NAMALWA (cell line): ENCODE data around the gene MYO7A.
"Not testable (repeated sequence)": the region's sequence is repeated elsewhere in the genome, so short reads cannot be mapped to it uniquely, and the experiment has no call there.

Experiments used
- DNase-seq: peaks from one replicate; pipeline ENCODE4 v3.0.0-alpha.2; 2015; ENCODE audit warnings: low spot score

The MYO7A gene

DNA sequence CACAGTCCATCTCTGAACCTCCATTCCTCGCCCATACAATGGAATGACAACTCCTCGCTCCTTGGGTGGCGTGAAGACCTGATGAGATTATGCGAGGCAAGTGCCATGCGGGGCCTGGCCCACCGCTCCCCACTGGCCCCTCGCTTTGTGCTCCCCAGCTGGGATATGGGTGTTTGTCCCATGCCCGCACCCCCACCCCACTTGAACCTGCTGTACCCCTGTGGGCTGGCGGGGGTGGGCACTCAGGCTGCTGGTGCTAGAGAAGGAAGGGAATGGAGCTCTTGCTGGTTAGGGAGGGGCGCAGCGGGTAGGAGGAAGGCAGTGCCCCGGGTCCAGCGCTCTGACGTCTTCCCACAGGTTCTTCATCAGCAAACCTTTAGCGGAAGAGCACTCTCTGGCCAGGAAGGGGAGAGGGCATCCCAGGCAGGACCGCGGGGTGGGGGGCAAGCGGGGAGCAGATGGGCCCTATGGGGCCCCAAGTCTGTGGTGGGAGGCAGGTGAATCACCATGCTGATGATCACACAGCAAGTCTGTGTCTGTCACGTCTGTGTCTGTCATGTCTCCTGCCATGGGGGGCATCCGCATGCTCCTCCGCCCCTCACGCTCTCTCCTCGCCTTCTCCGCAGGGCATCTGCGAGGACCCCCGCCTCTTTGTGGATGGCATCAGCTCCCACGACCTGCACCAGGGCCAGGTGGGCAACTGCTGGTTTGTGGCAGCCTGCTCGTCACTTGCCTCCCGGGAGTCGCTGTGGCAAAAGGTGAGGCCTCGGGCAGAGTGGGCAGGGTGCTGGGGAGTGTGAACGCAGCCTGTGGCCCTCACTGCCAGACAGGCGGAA lies 34.8 kb upstream of the MYO7A start:
- no peak for DNase-seq

DNA sequence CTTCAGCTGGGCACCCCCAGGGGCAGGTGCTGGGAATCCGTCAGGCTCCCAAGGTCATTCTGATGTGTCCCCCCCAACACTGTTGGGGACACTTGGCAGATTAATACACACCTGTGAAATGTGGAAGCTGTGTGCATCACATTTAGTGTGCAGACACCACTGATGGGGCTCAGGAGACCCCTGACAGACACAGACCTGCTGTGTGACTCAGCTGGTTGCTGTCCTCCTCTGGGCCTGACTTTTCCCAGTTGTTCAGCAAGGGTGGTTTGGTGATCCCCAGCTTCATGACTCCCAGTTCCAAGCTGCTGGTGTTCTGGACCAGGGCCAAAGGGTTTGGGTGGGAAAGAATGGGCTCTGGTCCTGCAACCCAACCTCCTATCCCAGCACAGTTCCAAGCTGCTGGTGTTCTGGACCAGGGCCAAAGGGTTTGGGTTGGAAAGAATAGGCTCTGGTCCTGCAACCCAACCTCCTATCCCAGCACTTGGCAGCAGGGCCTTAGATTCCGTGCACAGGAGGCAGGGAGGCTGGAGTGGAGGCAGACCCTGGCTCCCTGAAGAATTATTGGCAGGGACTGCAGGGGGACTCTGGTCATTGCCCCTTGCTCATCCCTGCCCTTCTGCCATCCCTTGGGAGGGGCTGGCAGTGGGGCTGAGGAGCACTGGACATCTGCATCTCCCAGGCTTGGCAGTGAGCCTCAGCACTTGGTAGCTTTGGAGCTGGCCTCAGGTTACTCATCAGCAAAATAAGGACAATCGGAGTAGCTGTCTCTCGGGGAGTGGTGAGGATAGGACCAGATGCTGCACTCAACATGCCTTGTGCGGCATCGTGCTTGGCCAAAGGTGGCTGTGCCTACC lies 33.8 kb upstream of the MYO7A start:
- DNase-seq, result no peak

DNA sequence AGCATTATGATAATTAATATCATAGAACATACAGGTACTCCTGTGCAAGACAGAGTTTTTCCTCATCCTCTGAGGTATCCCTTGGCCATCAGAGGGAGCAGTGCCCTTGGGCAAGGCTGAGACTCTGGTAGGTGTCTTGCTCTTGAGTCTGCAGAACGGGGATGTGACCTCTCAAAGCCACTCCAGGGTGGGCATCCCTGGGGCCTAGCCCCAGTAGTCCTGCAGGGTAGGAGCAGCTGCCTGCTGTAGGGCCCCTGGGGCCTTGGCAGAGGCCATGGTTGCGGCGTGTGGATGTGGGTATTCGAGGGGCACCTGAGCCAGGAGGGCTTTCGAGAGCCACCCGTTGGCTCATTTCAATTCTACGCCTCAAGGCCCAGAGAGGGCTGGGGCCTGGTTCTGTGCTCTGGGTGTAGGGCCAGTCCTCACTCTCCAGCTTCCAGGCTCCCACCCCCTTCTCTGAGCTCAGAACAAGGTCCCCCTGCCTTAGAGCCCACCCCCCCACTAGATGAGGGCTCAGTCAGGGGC lies 33.1 kb upstream of the MYO7A start:
- DNase-seq, result no peak

DNA sequence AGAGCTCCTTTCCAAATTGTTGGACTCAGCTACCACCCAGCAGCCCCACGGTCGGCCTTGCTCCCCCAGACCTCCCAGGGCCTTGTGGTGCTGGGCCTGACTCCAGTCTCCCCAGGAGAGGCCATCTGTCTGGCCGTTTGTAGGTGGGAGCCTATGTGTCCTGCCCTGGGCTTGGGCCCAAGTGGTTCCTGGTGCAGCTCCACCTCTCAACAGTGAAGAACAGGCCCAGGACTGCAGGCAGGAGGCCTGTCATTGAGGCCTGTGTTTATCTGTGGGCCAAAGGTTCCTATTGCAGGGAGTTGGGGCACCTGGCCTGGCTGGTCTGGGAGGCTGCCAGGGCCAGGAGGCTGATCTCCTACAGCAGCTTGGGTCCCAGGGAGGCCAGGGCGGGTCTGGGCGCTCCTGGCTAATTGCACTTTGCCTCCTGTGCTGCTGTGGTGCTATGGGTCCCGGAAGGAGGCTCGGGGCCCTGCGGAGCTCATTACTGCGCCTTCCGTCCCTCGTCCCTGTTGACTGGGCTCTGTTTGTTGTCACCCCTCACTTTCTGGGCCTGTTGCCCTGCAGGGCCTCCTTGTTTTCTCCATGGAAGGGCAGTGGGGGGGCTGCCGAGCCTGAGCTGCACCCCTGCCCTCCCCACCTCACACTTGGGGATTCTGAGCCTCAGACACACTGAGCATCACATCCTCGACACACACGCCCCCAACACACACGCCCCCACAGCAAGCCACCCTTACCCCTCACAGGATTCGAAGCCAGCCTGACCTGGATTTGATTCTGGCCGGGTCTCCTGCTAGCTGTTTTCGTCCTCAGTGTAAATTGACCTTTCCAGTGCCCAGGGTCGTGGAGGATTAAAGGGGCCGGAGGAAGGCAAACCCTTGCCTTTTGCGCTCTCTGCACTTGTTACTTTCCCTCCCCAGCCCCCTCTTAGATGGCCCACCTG lies 32.2 kb upstream of the MYO7A start:
- DNase-seq, result no peak

DNA sequence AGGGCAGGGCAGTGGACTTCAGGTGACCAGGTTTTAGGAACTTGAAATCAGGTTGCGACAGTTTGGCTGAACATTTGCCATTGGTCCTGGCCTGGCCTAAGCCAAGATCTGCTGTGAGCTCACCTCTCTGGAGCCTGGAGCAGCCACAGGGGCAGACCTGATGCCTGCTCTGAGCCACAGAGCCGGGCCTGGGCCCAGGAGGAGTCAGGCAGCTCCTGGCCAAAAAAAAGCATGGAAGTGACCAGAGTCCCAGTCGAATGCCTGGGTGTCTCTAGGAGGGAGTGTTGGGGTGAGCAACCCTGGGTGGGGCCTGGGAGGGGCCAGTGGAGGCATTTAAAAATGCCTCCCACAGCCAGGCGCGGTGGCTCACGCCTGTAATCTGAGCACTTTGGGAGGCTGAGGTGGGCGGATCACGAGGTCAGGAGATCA lies 31.4 kb upstream of the MYO7A start:
- DNase-seq, result no peak

DNA sequence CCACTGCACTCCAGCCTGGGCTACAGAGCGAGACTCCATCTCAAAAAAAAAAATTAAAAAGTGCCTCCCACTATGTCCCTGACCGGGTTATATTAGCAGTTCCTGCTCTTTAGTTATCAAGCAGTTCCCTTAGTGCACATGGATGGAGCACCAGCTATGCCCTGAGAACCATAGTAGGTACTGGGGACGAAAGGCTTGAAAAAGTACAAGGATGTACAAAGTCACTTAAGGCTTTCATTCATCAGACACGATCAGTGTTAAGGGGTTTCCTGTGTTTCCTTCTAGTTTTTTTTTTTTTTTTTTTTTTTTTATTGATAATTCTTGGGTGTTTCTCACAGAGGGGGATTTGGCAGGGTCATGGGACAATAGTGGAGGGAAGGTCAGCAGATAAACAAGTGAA lies 30.9 kb upstream of the MYO7A start:
- DNase-seq, result not testable (repeated sequence)

DNA sequence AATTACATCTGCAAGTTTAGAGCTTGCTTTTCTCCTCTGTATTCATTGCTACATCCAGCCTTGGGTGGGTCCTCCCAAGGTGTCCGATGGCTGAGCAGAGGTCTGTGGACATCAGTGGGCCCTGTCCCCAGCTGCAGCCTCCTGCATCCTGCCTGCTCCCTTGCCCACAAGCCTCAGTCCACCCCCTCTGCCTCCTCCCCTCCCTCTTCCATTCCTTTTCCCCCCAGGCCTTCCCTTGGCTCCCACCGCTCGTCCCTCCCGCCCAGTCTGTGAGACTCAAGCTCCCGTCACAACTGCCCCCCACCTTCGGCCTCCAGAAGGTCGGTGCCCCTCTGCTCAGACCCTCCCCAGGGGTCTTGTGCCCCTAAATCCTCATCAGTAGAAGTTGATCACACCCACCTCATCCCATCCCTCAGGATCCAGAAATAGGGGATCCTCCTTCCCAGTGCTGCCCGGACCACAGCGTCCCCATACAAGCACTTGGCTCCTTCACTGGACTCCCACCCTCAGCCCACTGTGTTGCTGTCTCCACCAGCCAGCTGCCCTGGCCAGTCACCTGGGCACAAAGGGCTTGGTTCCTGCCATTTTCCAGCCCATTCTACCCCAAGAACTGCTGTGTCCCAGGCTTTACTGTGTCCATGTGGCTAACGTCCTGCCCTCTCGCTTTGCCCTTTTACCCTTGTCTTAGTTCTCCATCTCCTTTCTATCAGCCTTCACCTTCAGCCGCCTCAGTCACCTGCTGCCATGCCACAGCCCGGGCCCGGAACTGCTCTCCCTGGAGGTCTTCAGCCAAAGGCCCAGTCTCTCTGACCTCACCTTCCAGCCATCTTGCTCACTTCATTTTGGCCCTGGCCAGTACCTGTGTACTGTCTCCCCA lies 27.6 kb upstream of the MYO7A start:
- DNase-seq, result no peak

DNA sequence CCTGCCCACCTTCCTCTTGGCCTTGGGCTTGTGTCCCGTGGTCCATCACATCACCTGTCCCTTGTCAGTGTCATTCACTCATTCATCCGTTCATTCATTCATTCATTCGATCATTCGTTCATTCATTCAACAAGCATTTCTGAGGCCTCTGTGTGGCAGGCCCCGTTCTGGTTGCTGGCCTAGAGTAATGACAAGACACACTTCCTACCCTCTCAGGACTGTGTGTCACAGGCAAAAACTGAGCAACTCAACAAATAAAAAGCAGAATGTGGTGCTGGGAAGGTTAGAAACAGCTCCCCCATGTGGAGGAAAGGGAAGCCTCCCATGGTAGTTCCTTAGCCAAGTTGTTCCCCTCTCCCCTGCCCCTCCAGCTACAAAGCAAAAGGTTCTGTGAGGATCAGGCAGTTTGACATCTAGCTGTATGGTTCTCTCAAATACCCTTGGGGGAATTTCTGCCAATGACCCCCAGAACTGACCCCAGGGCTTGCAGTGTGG lies 27.0 kb upstream of the MYO7A start:
- peak; percentile 67 for DNase-seq

DNA sequence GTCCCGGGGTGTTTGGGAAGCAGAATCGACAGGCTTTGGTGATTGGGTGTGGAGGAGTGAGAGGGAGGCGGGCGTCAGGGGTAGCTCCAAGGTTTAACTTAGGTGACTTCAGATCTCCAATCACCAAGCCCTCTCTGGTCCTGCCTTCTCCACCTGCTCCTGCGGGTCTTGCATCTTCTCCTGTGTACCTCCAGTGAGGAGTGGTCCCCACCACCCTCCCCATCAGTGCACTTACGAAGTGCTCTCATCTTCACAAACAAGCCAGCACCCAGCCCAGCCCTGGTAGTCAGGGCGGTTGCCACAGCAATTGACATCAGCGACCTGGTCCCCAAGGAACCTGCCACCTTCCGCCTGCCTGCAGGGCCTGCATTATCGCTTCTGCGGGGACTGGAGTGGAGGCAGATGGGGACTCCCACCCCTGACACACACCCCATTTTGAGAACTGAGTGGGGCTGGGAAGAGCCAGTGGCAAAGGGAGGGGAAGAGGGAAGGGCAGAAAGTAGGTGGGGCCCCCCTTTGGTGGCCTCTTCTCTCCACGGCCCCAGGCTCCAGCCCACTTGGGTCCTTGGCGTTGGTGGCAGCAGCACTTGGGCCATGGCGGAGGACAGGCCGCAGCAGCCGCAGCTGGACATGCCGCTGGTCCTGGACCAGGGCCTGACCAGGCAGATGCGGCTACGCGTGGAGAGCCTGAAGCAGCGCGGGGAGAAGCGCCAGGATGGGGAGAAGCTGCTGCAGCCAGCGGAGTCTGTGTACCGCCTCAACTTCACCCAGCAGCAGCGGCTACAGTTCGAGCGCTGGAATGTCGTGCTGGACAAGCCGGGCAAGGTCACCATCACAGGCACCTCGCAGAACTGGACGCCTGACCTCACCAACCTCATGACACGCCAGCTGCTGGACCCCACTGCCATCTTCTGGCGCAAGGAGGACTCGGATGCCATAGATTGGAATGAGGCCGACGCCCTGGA lies 25.5 kb upstream of the MYO7A start, which contains the start of gene OMP:
OMP (plus strand) TSS at position 595 of the 965 bp plus-strand sequence; CDS start at position 595, 0 bp downstream.
- DNase-seq, result no peak

DNA sequence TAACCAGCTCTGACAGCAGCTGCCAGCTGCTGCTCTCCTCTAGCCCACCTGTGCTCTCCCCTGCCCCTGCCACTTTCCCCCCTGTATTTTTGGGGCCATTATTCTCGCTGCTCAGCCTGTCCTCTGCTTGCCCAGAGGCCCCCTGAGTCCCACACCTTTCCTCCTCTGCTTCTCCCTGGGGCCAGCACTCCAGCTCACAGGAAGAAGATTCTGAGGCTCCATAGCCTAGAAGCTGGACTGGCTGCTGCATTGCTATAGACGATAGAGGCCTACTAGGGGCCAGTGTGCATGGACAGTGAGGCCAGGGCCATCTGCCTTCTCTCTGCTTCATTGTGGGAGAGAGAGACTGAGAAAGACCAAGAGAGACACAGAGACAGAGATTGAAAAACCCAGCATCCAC lies 24.7 kb upstream of the MYO7A start:
- no peak for DNase-seq

DNA sequence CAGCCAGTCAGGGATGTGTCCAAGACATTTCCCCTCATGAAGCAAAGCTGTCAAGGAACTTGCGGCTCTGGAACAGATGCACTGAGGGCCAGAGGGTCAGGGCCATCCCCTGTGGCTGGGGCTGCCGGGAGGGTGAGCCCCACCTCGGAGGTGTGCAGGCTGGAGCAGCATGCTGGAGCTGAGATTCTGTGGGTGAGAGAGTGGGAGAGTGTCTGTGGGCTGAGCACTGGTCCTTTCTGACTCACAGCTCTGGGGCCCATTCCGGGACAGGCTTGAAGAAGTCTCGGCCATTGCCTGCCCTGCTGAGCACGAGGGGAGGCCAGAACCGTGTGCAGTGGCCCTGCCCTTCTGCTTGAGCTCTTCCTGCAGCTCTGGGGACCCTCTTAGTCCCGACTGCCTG lies 23.3 kb upstream of the MYO7A start:
- DNase-seq, result no peak

DNA sequence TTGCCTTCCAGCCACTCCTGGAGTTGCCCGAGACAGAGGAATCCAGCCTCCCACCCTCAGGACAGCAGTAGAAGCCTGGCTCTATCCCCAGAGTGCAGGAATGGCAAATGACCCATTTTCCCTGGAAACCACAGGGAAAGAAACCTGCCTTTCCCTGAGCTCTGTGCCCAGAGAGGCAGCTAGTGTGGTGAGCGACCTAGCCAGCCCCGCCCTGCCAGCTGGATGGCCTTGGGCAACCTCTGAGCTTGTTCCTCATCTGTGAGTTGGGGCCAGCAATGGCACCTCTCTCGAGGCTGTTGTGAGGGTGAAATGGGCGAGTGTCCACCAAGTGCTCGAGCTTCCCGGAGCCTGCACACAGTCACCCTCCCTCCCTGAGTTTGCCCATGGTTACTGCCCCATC lies 21.7 kb upstream of the MYO7A start:
- DNase-seq, result no peak

DNA sequence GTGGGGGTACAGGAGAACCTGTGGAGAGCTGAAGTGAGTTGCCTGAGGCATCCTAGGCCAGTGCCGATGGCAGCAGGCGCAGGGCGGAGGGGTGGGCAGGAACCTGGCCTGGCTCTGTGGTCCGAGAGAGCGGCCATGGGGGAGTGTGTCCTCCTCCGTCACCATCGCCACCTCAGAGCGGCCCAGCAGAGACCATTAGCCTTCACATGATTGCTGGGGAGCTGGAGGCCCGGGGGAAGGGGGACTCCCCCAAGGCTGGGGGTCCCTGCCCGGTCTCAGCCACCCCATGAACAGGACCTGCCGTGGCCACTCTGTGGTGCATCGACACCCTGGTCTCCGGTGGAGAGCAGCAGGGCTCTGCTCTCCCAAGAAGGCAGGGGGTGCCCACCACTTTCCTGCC lies 21.3 kb upstream of the MYO7A start:
- no peak for DNase-seq

DNA sequence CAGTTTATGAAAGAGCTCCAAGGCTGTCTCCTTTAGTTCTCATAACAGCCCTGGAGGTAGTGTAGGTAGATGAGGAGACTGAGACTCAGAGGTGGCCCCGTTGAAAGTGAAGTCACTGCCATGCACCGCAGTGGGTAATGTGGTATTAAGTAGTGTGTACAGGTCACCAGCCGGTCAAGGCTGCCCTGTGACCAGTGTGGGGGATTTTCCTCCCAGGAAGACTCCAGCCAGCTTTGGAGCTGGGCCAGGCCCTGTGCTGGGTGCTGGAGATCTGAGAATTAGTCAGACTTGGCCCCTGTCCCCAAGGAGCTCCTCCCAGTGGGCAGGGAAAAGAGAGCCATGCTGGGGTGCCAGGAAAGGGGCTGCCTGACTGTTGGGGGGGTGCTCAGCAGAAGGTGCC lies 20.1 kb upstream of the MYO7A start:
- no peak for DNase-seq

DNA sequence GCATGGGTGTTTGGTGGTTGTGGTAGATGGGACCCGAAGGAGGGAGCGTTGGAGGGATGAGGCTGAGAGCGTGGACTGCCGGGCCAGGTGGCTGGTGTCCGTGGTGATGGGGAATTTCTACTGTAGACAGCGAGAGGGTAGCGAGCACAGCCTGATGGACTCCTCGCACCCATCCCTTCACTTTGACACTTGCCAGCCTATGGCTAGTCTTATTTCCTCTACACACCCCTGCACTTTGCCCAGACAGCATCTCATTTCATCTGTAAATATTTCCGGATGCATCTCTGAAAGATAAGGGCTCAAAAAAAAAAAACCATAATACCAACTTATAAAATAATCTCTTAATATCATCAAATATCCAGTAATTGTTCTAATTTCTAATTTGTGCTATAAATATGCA lies 19.6 kb upstream of the MYO7A start:
- DNase-seq, result no peak

DNA sequence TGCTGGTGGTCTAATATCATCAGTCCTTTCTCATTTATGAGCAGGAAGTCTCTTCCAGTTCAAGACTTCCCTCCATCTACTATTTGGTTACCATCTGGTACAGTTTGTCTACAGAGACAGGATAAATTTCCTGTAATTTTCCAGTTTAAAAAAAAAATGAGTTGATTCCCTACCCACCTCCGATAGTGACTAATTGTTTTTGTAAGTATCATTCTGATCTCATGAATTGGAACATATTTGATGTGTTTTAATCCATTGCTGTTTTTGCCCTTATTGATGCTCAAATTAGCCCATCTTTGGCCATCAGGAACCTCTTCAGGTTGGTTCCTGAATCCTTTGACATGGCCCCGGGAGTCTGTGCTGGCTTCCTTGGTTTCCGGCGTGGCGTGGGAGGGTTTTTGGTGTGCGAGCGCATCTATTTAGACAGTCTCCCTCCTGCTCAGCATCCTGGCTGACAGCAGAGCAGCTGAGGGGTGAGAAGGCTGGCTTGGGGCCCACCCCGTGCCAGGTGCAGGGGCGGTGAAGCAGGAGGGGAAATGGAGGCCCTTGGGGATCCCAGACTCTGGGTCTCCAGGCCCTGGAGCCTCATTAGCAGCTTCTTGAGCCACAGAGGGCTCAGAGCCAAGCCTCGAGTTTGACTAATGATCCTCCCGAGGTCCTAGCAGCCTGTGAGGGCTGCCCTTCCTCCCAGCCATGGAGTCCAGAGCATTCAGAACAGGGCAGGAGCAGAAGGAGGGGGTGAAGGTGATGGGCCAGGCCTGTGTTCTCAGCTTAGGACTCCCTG lies 18.6 kb upstream of the MYO7A start:
- DNase-seq, result peak; percentile 14

DNA sequence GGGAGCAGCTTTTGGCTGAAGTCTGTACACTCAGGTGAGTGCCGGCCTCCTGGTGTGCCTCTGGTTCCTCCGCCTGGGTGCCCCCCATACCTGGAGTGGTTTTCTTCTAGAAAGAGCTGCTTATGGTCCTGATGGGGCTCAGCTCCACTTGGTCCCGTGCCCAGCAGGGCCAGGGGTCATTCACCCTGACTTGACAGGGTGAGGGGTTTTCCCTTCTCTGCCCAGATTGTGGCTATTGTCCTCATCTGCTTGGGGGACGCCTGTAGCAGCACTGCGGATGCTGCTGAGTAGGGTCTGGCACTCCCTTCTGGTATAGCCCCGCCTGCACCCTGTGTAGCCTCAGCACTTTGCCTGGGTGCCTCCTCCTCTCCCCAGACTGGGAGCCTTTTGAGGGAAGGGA lies 17.2 kb upstream of the MYO7A start:
- DNase-seq, result no peak

DNA sequence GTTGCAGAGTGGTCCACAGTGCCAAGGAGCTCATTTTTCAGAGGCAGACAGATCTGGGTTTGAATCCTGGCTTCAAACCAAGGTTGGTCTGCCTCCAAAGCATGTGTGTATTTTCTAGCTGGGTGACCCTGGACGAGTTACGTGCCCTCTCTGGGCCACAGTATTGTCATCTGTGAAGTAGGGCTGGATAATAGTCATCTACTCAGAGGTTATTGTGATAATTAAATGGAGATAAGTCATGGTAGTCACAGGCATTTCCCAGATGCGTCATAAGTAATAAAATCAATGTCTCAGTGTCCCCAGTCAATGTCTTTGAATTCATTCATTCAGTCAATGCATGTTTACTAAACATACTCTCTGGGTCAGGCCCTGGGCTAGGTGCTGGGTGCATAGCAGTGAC lies 16.8 kb upstream of the MYO7A start:
- DNase-seq, result no peak

DNA sequence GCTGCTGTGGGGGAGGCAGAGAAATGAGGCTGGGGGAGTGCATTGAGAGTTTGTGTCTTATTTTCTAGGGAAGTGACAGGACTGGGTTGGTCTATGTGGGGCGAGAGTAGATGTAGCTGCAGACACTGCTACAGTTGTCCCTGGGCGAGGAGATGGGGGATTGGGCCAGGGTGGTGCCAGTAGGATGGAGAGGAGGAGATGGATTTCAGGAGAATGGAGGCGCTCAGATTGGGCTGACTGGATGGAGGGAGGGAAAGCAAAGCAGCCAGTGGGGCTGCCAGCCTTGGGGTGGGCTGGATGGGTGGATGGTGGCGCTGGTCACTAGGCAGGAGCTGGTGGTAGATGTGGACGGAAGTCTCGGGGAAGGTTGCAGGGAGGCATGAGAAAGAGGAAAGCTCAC lies 16.1 kb upstream of the MYO7A start:
- no peak for DNase-seq
